Stimulated activated CD4-positive, alpha-beta T cell treated with anti-CD3 and anti-CD28 coated beads, Interleukin-12 subunit alpha, Interleukin-12 subunit beta, amount 100 ng/mL, for 4 hours (primary cell): ENCODE data around the gene EVA1C.
"Not testable (repeated sequence)": the region's sequence is repeated elsewhere in the genome, so short reads cannot be mapped to it uniquely, and the experiment has no call there.

Experiments used
- DNase-seq: peaks from one replicate; pipeline ENCODE4 v3.0.0-alpha.2; 2020

EVA1C gene

GRCh38 chr21:32467291-32467690, 54.8 kb downstream of the EVA1C start:
- no peak for DNase-seq

GRCh38 chr21:32468681-32469111, 56.2 kb downstream of the EVA1C start:
- DNase-seq, result no peak

GRCh38 chr21:32469628-32470027, 57.1 kb downstream of the EVA1C start:
- DNase-seq, result no peak

GRCh38 chr21:32470206-32470605, 57.7 kb downstream of the EVA1C start:
- no peak for DNase-seq

GRCh38 chr21:32472890-32473765, 60.6 kb downstream of the EVA1C start:
- no peak for DNase-seq

GRCh38 chr21:32474179-32475059, 61.9 kb downstream of the EVA1C start:
- no peak for DNase-seq

GRCh38 chr21:32475162-32475812, 62.8 kb downstream of the EVA1C start:
- DNase-seq, result no peak

GRCh38 chr21:32476661-32477423, 64.3 kb downstream of the EVA1C start:
- no peak for DNase-seq

- DNase-seq, result no peak
Measured at GRCh38 chr21:32477424-32477745, 64.9 kb downstream of the EVA1C start.

GRCh38 chr21:32481875-32482408, 69.4 kb downstream of the EVA1C start:
- no peak for DNase-seq

- DNase-seq, result no peak
Measured at GRCh38 chr21:32482565-32483292, 70.2 kb downstream of the EVA1C start.

- DNase-seq, result no peak
Measured at GRCh38 chr21:32483293-32483595, 70.7 kb downstream of the EVA1C start.

- no peak for DNase-seq
Measured at GRCh38 chr21:32484706-32485380, 72.3 kb downstream of the EVA1C start.

- no peak for DNase-seq
Measured at GRCh38 chr21:32492376-32492775, 79.9 kb downstream of the EVA1C start.

- DNase-seq, result no peak
Measured at GRCh38 chr21:32494934-32495709, 82.6 kb downstream of the EVA1C start.

- DNase-seq, result no peak
Measured at GRCh38 chr21:32496568-32496967, 84.1 kb downstream of the EVA1C start.

GRCh38 chr21:32499249-32500055, 86.9 kb downstream of the EVA1C start:
- DNase-seq, result no peak

GRCh38 chr21:32503641-32504040, 91.1 kb downstream of the EVA1C start:
- DNase-seq, result not testable (repeated sequence)

GRCh38 chr21:32505767-32506166, 93.3 kb downstream of the EVA1C start:
- not testable (repeated sequence) for DNase-seq
